Stomach smooth muscle (tissue), 2 donors: ENCODE results near the gene BOD1L1.

Experiments used
- H3K27ac ChIP-seq: one replicate; pipeline ENCODE4 v1.7.0; 2013; ENCODE audit warnings: mild to moderate bottlenecking, low read length, inconsistent platforms
- H3K27me3 ChIP-seq, 2 donors: one replicate each; pipeline ENCODE4 v1.7.0; 2013; ENCODE audit warnings: low read length in 2 of 2; ENCODE audit not compliant: insufficient read depth in 2 of 2, control insufficient read depth in 1 of 2
- H3K36me3 ChIP-seq, 2 donors: one replicate each; pipeline ENCODE4 v1.7.0; 2013; ENCODE audit warnings: low read length in 2 of 2; ENCODE audit not compliant: control insufficient read depth in 2 of 2, insufficient read depth in 2 of 2
- H3K4me1 ChIP-seq: one replicate; pipeline ENCODE4 v1.7.0; 2013; ENCODE audit warnings: low read length; ENCODE audit not compliant: control insufficient read depth, insufficient read depth
- H3K4me3 ChIP-seq, 2 donors: one replicate each; pipeline ENCODE4 v1.7.0; 2013; ENCODE audit warnings: low read length in 2 of 2
- H3K9ac ChIP-seq, 2 donors: one replicate each; pipeline ENCODE4 v1.7.0; 2013; ENCODE audit warnings: low read length in 2 of 2, mild to moderate bottlenecking in 1 of 2
- H3K9me3 ChIP-seq, 2 donors: one replicate each; pipeline ENCODE4 v1.7.0; 2013; ENCODE audit warnings: low read length in 2 of 2; ENCODE audit not compliant: control insufficient read depth in 2 of 2
- donor health status: healthy.
- donor health status: Pancreatic carcinoma.

The BOD1L1 gene

DNA sequence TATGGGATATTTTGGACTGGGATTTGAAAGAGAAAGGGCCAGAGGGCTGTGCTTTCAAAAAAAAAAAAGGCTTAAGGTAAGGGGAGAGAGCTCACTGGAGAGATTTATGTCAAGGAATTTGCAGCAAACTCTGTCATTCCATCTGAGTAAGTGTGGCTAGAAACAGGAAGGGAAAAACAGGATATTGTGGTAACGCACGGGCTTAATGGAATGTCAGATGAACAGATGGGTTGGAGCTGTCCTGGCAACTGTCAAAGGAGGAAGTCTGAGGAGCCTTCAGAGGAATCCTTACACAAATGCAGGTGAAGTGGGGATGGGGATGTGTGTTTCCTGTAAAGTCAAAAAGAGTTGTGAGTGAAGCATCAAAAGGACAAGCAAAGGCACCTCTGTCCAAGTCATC lies 68.1 kb downstream of the BOD1L1 start:
- Histone ChIP-seq H3K27ac (no peak overlapping the region), H3K4me1 (no peaks in the 10 kb centered on the region), H3K27me3 (no peaks in the 10 kb centered on the region), H3K9me3 (no peaks in the 10 kb centered on the region), H3K4me3 (no peak overlapping the region), H3K36me3 (no peaks in the 10 kb centered on the region), H3K9ac (no peak overlapping the region)

DNA sequence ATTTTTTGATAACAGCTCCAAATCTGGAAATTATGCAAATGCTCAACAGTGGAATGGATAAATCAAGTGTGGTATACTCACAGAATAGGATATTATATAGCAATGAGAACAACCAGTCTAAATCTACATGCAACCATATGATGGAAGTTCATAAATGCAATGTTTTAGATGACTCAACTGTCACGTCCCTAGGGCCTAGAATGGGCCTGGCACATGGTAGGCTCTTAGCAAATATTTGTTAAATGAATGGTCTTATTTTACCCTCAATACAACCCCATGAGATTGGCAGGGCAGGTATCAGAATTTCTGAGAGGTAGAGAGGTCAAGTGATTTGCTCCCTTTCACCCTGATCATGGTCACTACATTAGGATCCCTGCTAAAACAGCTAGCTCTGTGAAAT lies 68.6 kb downstream of the BOD1L1 start:
- no peak overlapping the region for H3K27ac ChIP-seq
- no peaks in the 10 kb centered on the region for H3K27me3 ChIP-seq
- H3K4me1 ChIP-seq = no peaks in the 10 kb centered on the region
- H3K36me3 ChIP-seq = no peaks in the 10 kb centered on the region
- H3K9ac ChIP-seq = peak overlapping the region in 1 of 2 donors; percentile 13
- H3K9me3 ChIP-seq = no peaks in the 10 kb centered on the region
- H3K4me3 ChIP-seq = no peak overlapping the region

DNA sequence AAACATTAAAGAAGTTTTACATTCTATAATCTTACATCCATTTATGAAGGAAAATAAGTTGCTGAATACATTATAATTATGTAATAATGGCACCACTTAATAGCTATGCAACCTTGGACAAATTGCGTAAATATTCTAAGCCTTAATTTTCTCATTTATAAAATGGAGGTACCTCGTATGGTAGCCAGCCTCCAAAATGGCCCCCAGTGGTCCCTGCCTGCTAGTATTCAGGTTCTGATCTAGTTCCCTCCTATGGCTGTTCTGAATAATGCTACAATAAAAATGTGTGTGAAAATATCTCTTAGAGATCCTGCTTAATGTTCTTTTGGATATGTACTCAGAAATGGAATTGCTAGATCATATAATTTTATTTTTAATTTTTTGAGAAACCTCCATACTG lies 72.2 kb downstream of the BOD1L1 start:
- H3K4me3 ChIP-seq = no peak overlapping the region
- H3K4me1 ChIP-seq = no peaks in the 10 kb centered on the region
- no peaks in the 10 kb centered on the region for H3K27me3 ChIP-seq
- no peaks in the 10 kb centered on the region for H3K36me3 ChIP-seq
- no peak overlapping the region for H3K9ac ChIP-seq
- H3K9me3 ChIP-seq = no peaks in the 10 kb centered on the region
- no peak overlapping the region for H3K27ac ChIP-seq

DNA sequence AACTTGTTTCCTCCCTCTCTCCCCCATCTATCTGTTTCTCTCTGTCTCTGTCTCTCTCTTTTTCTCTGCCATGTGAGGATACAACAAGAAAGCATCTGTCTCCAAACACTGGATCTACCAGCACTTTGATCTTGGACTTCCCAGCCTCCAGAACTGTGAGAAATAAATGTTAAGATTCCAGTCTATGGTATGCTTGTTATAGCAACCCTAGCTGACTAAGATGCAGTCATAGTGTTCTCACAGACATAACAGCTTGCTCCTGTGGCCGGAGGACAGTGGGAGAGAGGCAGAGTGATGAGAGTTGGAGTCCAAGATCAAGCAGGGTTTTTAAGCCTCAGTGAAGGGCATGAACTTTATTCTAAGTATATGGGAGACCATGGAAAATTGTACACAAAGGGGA lies 74.4 kb downstream of the BOD1L1 start:
- Histone ChIP-seq H3K36me3 (no peaks in the 10 kb centered on the region), H3K4me1 (peaks cover 9% of the 10 kb centered on the region), H3K9ac (no peak overlapping the region), H3K27me3 (peaks cover 0 to 2% of the 10 kb centered on the region in 2 donors), H3K9me3 (no peaks in the 10 kb centered on the region), H3K4me3 (no peak overlapping the region), H3K27ac (no peak overlapping the region)

DNA sequence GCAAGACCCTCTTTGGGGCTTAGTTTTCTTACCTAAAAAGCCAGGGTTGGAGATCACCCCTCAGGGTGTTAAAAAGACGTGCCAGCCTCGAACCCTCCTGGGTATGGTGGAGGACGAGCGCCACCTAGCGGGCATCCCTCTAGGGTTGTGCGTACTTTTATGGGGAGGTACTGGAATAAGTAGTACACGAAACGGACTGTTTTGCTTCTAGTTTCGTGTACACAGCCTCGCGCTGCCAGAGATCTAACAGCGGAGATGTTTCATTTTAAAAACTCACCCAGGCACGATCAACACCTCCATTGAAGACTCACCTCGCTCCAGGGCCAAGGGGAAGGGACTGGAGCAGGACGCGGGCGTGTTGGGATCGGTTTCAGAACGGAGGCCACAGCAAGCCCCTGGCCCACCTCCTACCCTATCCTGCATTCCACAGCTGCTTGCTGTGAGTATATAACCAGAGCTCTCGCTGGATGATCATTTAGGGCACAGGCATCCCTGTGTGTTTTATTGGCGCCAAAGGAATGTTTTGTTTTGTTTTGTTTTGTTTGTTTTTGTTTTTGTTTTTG lies 78.5 kb downstream of the BOD1L1 start:
- H3K27me3 ChIP-seq = peaks cover 0 to 11% of the 10 kb centered on the region in 2 donors
- no peak overlapping the region for H3K27ac ChIP-seq
- peak overlapping the region; percentile 68 to 76 for H3K4me3 ChIP-seq
- H3K9me3 ChIP-seq = no peaks in the 10 kb centered on the region
- H3K4me1 ChIP-seq = peaks cover 29% of the 10 kb centered on the region
- H3K9ac ChIP-seq = peak overlapping the region; percentile 70 to 79
- H3K36me3 ChIP-seq = no peaks in the 10 kb centered on the region

DNA sequence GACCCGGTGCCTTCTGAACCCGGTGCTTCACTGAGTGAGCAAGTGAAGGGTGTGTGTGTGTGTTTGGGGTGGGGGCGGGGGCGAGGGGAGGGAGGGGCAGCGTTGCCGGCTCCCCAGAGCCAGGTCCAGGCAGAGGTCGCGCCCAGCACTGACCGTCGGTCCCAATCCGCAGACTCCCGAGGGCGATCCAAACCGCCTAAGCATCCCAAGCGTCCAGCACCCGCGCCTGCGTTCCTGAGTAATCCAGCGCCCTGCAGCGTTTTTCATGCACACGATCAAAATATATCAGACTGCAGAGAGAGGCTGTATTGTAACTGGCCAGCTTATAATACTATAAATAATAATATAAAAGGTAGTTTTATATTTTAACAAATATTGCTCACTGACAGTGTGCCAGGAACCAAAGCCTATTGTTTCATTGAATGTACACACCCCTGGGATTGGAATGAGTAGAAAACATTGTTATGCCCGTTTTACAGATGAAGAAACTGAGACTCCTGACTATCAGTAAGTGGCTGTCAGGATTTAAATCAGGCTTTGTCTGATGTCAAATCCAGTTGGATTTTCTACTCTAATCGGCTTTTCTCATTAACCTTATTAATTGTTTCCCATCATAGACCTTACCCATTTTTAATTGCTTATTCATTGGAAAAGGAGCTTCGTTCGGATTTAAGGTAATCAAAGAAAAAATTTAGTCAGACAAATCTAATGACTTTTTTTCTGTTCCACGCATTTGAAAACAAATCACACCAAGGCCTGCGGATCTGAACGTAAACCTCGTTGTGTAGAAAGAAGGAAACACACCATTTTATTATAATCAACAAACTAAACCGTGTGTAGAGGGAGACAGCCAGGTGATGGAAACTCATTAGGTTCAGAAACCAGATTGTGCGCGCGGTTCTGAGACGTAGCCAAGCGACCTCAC lies 79.2 kb downstream of the BOD1L1 start:
- Histone ChIP-seq H3K4me1 (peaks cover 36% of the 10 kb centered on the region), H3K27ac (peak overlapping the region; percentile 75), H3K9me3 (no peaks in the 10 kb centered on the region), H3K4me3 (peak overlapping the region; percentile 81 to 89), H3K27me3 (peaks cover 0 to 11% of the 10 kb centered on the region in 2 donors), H3K9ac (peak overlapping the region; percentile 79 to 90), H3K36me3 (no peaks in the 10 kb centered on the region)

DNA sequence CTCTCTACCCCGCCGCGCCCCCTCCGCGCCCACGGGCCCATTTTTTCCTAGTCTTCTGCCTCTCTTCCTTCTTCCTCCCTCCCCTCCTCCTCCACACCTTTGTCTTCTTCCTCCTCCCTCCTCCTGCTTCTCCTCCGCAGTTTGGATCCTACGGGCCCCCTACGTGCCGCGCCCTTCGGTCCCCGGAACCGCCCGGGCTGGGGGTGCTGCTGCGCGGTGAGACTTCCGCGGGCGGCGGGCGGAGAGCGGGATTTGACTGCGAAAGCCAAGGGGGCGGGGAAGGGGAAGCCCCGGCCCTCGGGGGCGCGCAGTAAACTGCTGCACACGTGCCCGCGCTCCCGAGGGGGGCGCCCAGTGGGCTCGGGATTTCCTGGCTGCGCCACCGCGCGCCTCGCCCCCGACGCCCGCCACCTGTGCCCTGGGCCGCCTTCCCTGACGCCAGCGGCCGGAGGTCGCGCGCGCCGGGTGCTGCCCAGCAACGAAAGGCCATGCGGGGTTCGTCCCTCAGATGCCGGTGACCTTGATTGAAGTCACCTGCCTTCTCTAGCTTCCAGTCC lies 80.0 kb downstream of the BOD1L1 start:
- Histone ChIP-seq H3K4me1 (peaks cover 43% of the 10 kb centered on the region), H3K9me3 (no peaks in the 10 kb centered on the region), H3K4me3 (peak overlapping the region; percentile 81 to 89), H3K27me3 (peaks cover 0 to 11% of the 10 kb centered on the region in 2 donors), H3K9ac (peak overlapping the region; percentile 79 to 90), H3K27ac (peak overlapping the region; percentile 75), H3K36me3 (no peaks in the 10 kb centered on the region)

DNA sequence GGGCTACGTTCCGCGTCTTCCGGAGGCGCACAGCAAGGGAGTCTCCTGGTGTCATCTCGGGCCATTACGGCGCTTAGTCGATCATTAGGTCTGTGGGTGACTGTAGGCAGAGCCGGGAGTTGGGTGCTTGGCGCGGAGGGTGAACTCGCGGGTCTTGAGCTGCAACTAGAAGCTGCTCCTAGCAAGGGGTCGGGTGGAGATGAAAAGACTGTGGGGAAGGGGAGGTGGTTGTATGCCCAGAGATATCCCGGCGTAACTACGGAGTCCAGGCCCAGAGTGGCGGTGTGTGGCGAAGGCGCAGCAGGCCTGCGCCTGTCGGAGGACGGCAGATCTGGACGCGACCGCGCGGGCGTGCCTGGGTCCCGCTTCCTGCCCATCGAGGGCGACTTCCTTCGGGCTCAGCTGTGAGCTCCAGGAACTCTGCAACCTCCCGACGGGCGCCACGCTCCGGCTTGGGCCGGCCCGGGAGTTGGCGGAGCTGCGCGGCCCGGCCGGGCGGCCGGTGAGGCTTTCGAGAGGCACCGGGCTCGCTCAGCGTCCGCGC lies 80.5 kb downstream of the BOD1L1 start:
- Histone ChIP-seq H3K9me3 (no peaks in the 10 kb centered on the region), H3K27me3 (peaks cover 0 to 11% of the 10 kb centered on the region in 2 donors), H3K27ac (peak overlapping the region; percentile 75), H3K4me3 (peak overlapping the region; percentile 81 to 89), H3K36me3 (no peaks in the 10 kb centered on the region), H3K9ac (peak overlapping the region; percentile 79 to 90), H3K4me1 (peaks cover 47% of the 10 kb centered on the region)

DNA sequence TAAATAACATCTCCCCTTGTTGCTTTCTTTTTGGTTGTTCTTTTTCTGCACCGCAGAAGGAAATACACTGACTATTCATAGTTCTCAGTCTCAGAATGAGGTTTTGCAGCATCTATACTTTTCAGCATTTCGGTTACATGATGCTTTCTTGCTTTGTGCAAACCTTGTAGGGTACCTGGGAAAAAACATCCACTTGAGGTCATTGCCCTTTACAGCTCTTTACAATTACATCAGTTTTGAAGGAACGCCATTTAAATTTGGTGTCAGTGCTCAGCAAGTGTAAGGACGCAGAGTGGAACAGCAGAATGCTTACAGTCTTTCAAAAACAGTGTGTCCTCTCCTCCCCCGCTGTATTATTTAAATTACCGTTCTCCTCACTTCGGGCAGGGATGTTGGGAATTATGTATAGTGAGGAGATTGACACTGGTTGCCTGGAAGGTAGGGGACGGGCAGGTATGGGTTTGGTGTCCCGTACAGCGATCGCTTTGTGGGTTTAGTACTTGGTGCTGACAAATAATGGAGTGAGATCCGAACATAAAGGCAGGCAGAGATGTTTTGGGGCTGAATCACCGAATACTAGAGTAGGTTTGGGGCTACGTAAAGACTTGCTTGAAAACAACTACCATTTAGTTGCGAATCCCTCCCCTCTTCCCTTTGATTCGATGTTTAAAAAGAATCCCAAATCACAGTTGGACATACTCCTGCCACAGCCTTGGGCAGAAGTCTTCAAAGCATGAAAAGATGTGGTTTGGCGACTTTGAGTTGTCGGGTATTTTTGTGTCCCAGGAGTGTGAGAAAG lies 81.2 kb downstream of the BOD1L1 start:
- peaks cover 0 to 15% of the 10 kb centered on the region in 2 donors for H3K27me3 ChIP-seq
- H3K4me3 ChIP-seq = peak overlapping the region; percentile 81 to 89
- peaks cover 54% of the 10 kb centered on the region for H3K4me1 ChIP-seq
- peak overlapping the region; percentile 75 for H3K27ac ChIP-seq
- no peaks in the 10 kb centered on the region for H3K36me3 ChIP-seq
- no peaks in the 10 kb centered on the region for H3K9me3 ChIP-seq
- H3K9ac ChIP-seq = peak overlapping the region; percentile 79 to 90

DNA sequence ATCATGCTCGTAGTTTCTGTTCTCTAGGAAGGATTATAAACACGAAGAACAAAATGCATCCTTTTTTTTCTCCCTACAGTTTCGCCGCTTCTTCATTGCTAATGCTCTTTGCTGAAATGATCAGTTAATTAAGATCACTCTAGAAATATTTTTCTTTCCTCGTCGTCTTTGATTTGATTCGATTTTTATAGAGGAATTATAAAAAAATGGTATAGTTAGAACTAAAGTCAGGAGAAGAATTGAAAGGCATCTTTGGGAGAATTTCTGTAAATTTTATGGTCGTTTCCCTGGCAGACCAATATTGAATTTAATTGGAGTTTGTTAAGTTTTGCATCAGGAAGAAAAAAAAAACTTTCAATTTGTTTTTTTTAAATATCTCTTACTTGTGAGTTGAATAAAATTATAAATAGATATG lies 82.1 kb downstream of the BOD1L1 start:
- Histone ChIP-seq H3K27me3 (peaks cover 0 to 18% of the 10 kb centered on the region in 2 donors), H3K9ac (peak overlapping the region; percentile 51 to 84), H3K36me3 (no peaks in the 10 kb centered on the region), H3K4me1 (peaks cover 57% of the 10 kb centered on the region), H3K27ac (peak overlapping the region; percentile 87), H3K9me3 (no peaks in the 10 kb centered on the region), H3K4me3 (peak overlapping the region; percentile 83 to 89)
